ENCODE results near the gene ADARB2. TPM values are rescaled to one million over a fixed set of nuclear protein-coding genes. Genes with fewer than 3 reads are reported as not detected.

The ADARB2 gene
- total and polyA plus RNA-seq, 2 experiments from 2014 or later = 2.0 to 5.0 TPM

DNA sequence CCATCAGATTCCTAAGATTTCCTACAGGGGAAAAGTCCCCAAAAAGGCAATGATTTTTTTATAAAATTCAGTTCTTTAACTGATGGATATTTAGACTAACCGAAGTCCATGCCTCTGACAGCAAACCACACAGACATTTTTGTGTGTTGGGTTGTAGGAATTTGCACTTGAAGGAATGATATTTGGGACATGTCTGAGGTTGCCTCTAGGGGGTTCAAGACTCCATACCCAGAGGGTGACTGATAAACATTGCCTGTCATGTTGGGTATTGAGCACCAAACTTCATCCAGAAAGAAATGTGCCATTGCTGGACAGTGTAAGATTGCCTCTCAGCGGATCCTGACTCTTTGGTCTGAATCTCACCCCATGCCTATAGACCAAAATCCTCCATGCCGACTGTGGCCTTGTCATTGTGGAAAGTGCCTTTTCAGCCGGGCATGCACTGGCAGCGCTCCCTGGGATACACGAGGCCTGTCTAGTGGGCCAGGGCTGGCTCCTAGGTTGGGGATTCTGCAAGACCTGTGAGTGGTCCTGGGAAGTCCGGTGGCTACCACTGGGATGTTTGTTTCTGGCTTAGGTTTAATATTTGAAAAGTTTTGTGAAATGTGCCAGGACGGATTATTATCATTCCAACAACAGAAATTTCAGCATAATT, 428.2 kb downstream of the ADARB2 start:
- Histone ChIP-seq H3K27ac (ENCODE audit: low read depth) (peak overlapping the region; percentile 99), H3F3A (replicated peaks; ENCODE audit: low read depth) (peaks cover 20% of the 10 kb centered on the region), H2AFZ (no peak overlapping the region), H3K4me2 (peak overlapping the region; percentile 57), H3K27me3 (ENCODE audit: insufficient read depth) (no peaks in the 10 kb centered on the region), H3K4me3 (no peak overlapping the region), H3K9me2 (ENCODE audit: insufficient read depth) (no peaks in the 10 kb centered on the region), H3K79me2 (replicated peaks; ENCODE audit: insufficient read depth) (no peaks in the 10 kb centered on the region), H3K4me1 (ENCODE audit: insufficient read depth) (peaks cover 28% of the 10 kb centered on the region), H4K20me1 (replicated peaks; ENCODE audit: insufficient read depth) (no peaks in the 10 kb centered on the region), H3K36me3 (ENCODE audit: insufficient read depth) (no peaks in the 10 kb centered on the region)
- ATAC-seq (no peak), DNase-seq (ENCODE audit: low spot score) (no peak)
- Mint-ChIP-seq H3K27me3 (ENCODE audit: insufficient read depth, low read depth, poor library complexity) (peaks cover 10% of the 10 kb centered on the region), H3K4me1 (peaks cover 36% of the 10 kb centered on the region), H3K9me3 (peaks cover 7% of the 10 kb centered on the region), H3K27ac (peak overlapping the region; percentile 98), H3K36me3 (ENCODE audit: low read depth) (peaks cover 5% of the 10 kb centered on the region), H3K4me3 (no peak overlapping the region)
- TF ChIP-seq, protein P1, sequence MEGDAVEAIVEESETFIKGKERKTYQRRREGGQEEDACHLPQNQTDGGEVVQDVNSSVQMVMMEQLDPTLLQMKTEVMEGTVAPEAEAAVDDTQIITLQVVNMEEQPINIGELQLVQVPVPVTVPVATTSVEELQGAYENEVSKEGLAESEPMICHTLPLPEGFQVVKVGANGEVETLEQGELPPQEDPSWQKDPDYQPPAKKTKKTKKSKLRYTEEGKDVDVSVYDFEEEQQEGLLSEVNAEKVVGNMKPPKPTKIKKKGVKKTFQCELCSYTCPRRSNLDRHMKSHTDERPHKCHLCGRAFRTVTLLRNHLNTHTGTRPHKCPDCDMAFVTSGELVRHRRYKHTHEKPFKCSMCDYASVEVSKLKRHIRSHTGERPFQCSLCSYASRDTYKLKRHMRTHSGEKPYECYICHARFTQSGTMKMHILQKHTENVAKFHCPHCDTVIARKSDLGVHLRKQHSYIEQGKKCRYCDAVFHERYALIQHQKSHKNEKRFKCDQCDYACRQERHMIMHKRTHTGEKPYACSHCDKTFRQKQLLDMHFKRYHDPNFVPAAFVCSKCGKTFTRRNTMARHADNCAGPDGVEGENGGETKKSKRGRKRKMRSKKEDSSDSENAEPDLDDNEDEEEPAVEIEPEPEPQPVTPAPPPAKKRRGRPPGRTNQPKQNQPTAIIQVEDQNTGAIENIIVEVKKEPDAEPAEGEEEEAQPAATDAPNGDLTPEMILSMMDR (conservative IDR thresholded peaks at IDR 0.05; ENCODE audit: low read depth in 2 of 2) = no peak
- TF ChIP-seq EZH2 (IDR thresholded peaks at IDR 0.05; ENCODE audit: low read depth, unreplicated experiment) (no peak), ETS1 (IDR thresholded peaks at IDR 0.05) (no peak), EZH2phosphoT487 (IDR thresholded peaks at IDR 0.05; ENCODE audit: unreplicated experiment) (no peak), ZNF331 (CRISPR knock-in tag; IDR thresholded peaks at IDR 0.05; ENCODE audit: low read depth) (no peak), JUNB (IDR thresholded peaks at IDR 0.05; ENCODE audit: unreplicated experiment) (no peak), STAT1 (IDR thresholded peaks at IDR 0.05; ENCODE audit: unreplicated experiment) (no peak), ZNF462 (CRISPR knock-in tag; IDR thresholded peaks at IDR 0.05) (no peak), ZNF114 (CRISPR knock-in tag; IDR thresholded peaks at IDR 0.05) (no peak), NANOG (IDR thresholded peaks at IDR 0.05; ENCODE audit: borderline replicate concordance) (no peak)
- TF ChIP-seq, protein P2, sequence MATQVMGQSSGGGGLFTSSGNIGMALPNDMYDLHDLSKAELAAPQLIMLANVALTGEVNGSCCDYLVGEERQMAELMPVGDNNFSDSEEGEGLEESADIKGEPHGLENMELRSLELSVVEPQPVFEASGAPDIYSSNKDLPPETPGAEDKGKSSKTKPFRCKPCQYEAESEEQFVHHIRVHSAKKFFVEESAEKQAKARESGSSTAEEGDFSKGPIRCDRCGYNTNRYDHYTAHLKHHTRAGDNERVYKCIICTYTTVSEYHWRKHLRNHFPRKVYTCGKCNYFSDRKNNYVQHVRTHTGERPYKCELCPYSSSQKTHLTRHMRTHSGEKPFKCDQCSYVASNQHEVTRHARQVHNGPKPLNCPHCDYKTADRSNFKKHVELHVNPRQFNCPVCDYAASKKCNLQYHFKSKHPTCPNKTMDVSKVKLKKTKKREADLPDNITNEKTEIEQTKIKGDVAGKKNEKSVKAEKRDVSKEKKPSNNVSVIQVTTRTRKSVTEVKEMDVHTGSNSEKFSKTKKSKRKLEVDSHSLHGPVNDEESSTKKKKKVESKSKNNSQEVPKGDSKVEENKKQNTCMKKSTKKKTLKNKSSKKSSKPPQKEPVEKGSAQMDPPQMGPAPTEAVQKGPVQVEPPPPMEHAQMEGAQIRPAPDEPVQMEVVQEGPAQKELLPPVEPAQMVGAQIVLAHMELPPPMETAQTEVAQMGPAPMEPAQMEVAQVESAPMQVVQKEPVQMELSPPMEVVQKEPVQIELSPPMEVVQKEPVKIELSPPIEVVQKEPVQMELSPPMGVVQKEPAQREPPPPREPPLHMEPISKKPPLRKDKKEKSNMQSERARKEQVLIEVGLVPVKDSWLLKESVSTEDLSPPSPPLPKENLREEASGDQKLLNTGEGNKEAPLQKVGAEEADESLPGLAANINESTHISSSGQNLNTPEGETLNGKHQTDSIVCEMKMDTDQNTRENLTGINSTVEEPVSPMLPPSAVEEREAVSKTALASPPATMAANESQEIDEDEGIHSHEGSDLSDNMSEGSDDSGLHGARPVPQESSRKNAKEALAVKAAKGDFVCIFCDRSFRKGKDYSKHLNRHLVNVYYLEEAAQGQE (IDR thresholded peaks at IDR 0.05; ENCODE audit: unreplicated experiment) = no peak
